ENCODE measurements around the gene HCST. TPM values are rescaled to one million over a fixed set of nuclear protein-coding genes. Genes with fewer than 3 reads are reported as not detected.

The HCST gene
- total and polyA plus RNA-seq, 2 of the 13 experiments (the other 11 are each of a cell fraction or from before 2014, with no cell fraction given), result 0.24 to 1.2 TPM

- no peak for TF ChIP-seq ZNF280D (CRISPR knock-in tag; IDR thresholded peaks at IDR 0.05)
- TF ChIP-seq NR2F6 (IDR thresholded peaks at IDR 0.05), result peak; percentile 62; the same call in 1 of the 2 replicates
- TF ChIP-seq NR2F6 (CRISPR knock-in tag; IDR thresholded peaks at IDR 0.05), result peak; percentile 87
- no peak for TF ChIP-seq SOX6 (IDR thresholded peaks at IDR 0.05)
- peak; percentile 31; the same call in 1 of the 2 replicates for TF ChIP-seq SOX6 (CRISPR knock-in tag; IDR thresholded peaks at IDR 0.05)
- TF ChIP-seq GABPB1 (CRISPR knock-in tag; IDR thresholded peaks at IDR 0.05), result peak; percentile 27; the same call in 1 of the 2 replicates
- TF ChIP-seq CREM (IDR thresholded peaks at IDR 0.05), result no peak
- no peak for TF ChIP-seq CREM (CRISPR knock-in tag; IDR thresholded peaks at IDR 0.05)
- TF ChIP-seq ZNF605 (CRISPR knock-in tag; IDR thresholded peaks at IDR 0.05), result no peak
- no peak for TF ChIP-seq TIGD3 (CRISPR knock-in tag; IDR thresholded peaks at IDR 0.05; ENCODE audit: borderline replicate concordance)
- TF ChIP-seq CREBL2 (CRISPR knock-in tag; IDR thresholded peaks at IDR 0.05; ENCODE audit: borderline replicate concordance), result no peak
- no peak for TF ChIP-seq AKNA (CRISPR knock-in tag; IDR thresholded peaks at IDR 0.05; ENCODE audit: borderline replicate concordance)
- no peak for TF ChIP-seq ZNF256 (CRISPR knock-in tag; conservative IDR thresholded peaks at IDR 0.05)
- 0 out of 2 replicates have a peak, but pooled peaks have one; percentile 33 for TF ChIP-seq ZNF543 (CRISPR knock-in tag; IDR thresholded peaks at IDR 0.05)
- no peak for TF ChIP-seq FOSL1 (CRISPR knock-in tag; IDR thresholded peaks at IDR 0.05; ENCODE audit: borderline replicate concordance)
- TF ChIP-seq SIN3A (IDR thresholded peaks at IDR 0.05; ENCODE audit: borderline replicate concordance, low read depth, low read length), result no peak
- TF ChIP-seq HOXA3 (CRISPR knock-in tag; IDR thresholded peaks at IDR 0.05), result peak; percentile 54; the same call in 1 of the 2 replicates
- no peak for TF ChIP-seq IRF1 (CRISPR knock-in tag; IDR thresholded peaks at IDR 0.05; ENCODE audit: low read depth)
- TF ChIP-seq ZNF251 (CRISPR knock-in tag; IDR thresholded peaks at IDR 0.05), result no peak
Measured at GRCh38 chr19:35862528-35862927, 39.8 kb upstream of the HCST start (continued).
